HG02678 (cell line): ENCODE results near the gene ZNF48.
"Not testable (repeated sequence)": the region's sequence is repeated elsewhere in the genome, so short reads cannot be mapped to it uniquely, and the experiment has no call there.

Experiments
- ATAC-seq: cut with Tn5 transposase; IDR thresholded peaks from one replicate; pipeline ENCODE4 v1.9.1; 2021; ENCODE audit warnings: mild to moderate bottlenecking, moderate library complexity; ENCODE audit not compliant: unreplicated experiment

Gene ZNF48

DNA sequence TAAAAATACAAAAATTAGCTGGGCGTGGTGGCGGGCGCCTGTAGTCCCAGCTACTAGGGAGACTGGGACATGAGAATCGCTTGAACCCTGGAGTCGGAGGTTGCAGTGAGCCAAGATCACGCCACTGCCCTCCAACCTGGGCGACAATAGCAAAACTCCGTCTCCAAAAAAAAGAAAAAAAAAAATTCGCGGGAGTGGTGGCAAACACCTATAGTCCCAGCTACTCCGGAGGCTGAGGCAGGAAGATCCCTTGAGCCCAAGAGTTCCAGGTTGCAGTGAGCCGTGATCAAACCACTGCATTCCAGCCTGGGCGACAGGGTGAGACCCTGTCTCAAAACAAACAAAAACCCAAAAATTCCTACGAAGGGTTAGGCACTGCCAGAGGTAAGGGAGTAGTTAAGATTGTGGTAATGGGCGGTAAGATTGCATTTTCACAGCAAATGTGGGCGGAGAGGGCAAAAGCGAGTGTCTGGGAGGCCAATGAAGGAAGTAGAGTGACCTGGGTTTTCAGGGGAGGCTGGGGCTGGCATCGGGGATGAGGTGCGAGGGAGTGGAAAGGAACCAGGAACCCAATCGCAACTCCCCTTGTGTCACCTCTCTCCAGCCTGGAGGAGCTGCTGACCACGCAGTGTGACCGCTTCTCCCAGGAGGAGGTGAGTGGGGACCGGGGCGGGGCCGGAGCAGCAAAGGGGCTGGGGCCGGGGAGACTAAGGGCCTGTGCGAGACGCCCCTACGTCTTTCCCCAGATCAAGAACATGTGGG, 18.0 kb upstream of the ZNF48 start:
- ATAC-seq = no peak

DNA sequence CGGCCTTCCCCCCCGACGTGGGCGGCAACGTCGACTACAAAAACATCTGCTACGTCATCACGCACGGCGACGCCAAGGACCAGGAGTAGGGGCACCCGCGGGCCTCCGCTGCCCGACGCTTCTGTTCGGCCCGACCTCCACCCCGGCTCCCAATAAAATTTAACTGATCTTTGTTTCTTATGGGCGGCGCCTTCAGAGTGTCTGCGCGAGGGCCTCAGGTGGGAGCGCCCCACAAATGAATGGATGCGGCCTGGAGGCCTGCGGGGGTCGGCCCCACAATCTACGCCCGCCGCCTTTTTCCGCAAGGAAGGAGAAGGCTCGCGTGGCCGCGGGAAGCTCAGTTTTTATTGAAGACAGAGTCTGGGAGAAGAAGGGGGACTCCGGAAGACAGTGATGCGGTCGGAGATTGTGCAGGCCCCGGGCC, 17.4 kb upstream of the ZNF48 start:
- ATAC-seq = peak; percentile 42

DNA sequence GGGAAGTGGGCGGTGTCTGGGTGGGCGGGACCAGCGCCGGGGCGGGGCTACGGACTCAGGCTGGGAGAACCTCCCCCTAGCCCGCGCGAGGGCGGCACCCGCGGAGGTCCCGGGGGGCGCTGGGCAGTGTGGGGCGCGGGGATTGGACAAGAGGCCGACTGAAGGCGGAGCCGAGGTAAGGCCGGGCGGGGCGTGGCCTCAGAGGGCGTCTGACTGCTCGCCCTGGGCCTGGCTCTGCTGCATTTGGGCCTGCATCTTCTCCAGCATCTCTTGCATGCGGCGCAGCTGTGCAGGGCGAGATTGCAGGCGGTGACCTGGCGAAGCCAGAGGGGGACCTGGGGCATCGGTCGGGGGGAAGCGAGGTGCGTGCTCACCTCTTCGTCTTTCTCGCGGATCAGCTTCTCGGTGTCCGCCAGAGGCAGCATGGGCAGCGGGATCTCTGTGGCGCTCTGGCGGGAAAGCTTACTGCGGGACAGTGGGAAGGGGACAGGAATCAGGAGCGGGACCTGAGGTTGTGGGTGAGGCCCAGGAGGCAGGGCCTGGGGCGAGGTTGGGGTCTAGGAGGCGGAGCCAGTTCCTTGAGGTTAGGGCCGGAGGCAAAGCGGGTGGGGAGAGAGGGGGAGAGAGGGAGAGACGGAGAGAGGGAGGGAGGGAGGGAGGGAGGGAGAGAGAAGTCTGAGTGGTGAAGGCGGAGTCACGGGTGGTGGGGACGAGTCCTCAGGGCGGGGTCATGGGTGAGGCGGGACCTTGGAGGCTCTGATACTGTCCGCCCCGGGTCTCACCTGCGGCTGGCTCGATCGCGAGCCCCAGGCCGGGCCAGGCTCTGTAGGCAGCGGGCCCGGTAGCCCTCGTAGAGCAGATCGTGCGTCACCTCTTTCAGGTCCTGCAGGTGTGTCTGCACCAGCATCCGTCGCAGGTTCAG, 16.7 kb upstream of the ZNF48 start:
- peak; percentile 88 for ATAC-seq

- ATAC-seq = no peak
Measured at GRCh38 chr16:30379158-30379783, 15.9 kb upstream of the ZNF48 start.

GRCh38 chr16:30380072-30380802, 15.0 kb upstream of the ZNF48 start:
- ATAC-seq = no peak

GRCh38 chr16:30380803-30381208, 14.4 kb upstream of the ZNF48 start:
- no peak for ATAC-seq

- ATAC-seq = no peak
Measured at GRCh38 chr16:30381291-30382041, 13.8 kb upstream of the ZNF48 start.

GRCh38 chr16:30382111-30382881, 12.9 kb upstream of the ZNF48 start, which contains the start of gene SEPTIN1:
TSS of gene SEPTIN1 (minus strand) at chr16:30382561. CDS start at chr16:30382542, 19 bp downstream.
- ATAC-seq = peak; percentile 29

- ATAC-seq = no peak
Measured at GRCh38 chr16:30383521-30383920, 11.7 kb upstream of the ZNF48 start.

GRCh38 chr16:30394592-30395154, 547 bp upstream of the ZNF48 start:
- no peak for ATAC-seq

DNA sequence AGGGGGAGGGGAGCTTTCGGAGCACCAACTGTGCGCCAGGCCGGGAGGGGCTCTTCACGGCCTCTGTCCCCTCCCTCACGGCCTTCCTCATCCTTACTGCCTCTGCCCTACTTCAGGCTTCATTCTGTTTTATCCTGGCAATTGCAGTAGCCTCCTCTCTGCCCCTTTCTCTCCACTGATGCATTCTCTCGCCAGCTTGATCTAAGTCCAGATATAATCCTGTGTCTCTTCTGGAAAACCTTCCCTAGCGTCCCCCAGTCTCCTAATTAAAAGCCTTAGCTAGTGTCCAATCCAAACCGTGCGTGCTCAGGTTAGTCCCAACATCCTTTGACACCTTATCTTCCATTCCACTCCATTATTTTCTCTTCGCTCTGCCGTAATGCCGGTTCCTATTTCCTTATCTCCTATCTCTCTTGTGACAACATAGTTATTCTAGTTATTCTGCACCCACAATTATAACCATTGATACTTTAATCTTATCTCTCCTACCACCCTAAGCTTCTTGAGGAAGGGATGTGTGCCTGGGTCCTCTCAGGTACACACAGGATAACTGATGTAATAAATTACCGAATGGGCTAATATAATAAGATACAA, 869 bp downstream of the ZNF48 start:
- no peak for ATAC-seq

DNA sequence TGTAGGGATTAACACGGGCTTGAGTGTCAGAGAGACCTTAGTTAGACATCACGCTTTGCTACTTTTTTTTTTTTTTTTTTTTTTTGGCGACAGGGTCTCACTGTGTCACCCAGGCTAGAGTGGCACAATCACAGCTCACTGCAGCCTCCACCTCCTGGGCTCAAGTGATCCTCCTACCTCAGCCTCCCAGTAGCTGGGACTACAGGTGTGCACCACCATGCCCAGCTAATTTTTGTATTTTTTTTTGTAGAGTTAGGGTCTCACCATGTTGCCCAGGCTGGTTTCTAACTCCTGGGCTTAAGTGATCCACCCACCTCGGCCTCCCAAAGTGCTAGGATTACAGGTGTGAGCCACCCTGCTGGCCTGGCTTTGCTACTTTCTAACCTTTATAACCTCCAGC, 1.4 kb downstream of the ZNF48 start:
- ATAC-seq = not testable (repeated sequence)

- no peak for ATAC-seq
Measured at GRCh38 chr16:30397056-30397455, 1.8 kb downstream of the ZNF48 start.

DNA sequence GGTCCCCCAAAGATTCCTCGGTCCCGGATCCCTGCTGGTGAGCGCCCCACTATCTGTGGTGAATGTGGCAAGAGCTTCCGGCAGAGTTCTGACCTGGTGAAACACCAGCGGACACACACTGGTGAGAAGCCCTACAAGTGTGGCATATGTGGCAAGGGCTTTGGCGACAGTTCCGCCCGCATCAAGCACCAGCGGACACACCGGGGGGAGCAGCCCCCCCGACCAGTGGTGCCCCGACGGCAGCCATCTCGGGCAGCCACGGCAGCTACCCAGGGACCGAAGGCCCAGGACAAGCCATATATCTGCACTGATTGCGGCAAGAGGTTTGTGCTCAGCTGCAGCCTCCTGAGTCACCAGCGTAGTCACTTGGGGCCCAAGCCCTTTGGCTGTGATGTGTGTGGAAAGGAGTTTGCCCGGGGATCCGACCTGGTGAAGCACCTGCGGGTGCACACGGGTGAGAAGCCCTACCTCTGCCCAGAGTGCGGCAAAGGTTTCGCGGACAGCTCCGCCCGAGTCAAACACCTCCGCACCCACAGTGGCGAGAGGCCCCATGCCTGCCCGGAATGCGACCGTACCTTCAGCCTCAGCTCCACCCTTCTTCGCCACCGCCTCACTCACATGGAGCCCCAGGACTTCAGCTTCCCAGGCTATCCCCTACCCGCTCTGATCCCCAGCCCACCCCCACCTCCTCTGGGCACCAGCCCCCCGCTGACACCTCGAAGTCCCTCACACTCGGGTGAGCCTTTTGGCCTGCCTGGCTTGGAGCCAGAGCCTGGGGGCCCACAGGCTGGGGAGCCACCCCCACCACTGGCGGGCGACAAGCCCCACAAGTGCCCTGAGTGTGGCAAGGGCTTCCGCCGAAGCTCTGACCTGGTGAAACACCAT, 2.8 kb downstream of the ZNF48 start:
- ATAC-seq = no peak

DNA sequence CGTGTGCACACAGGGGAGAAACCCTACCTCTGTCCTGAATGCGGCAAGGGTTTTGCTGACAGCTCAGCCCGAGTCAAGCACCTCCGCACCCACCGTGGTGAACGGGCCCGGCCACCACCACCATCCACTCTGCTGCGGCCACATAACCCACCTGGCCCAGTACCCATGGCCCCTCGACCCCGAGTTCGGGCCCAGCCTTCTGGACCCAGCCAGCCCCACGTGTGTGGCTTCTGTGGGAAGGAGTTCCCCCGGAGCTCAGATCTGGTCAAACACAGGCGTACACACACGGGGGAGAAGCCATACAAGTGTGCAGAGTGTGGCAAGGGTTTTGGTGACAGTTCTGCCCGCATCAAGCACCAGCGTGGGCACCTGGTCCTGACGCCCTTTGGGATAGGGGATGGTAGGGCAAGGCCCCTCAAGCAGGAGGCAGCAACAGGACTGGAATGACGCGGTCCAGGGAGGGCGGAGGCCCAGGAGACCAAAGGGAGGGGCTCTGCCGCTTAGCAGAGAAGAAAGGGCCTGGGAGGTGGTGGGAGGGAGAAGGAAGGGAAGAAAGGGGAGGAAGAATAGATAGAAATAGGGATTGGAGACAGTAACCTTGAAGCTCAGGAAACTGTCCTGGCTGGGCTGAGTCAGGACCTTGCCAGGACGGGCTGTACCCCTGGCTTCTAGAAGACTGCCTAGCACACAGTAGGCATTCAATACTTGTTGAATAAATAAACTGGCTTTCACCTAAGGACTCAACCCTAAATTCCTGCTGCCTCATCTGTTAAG, 3.6 kb downstream of the ZNF48 start:
- no peak for ATAC-seq

- no peak for ATAC-seq
Measured at GRCh38 chr16:30399435-30400186, 4.4 kb downstream of the ZNF48 start.
